ENCODE measurements around the gene SCO2.
"Not testable (repeated sequence)": the region's sequence is repeated elsewhere in the genome, so short reads cannot be mapped to it uniquely, and the experiment has no call there.

The SCO2 gene

DNA sequence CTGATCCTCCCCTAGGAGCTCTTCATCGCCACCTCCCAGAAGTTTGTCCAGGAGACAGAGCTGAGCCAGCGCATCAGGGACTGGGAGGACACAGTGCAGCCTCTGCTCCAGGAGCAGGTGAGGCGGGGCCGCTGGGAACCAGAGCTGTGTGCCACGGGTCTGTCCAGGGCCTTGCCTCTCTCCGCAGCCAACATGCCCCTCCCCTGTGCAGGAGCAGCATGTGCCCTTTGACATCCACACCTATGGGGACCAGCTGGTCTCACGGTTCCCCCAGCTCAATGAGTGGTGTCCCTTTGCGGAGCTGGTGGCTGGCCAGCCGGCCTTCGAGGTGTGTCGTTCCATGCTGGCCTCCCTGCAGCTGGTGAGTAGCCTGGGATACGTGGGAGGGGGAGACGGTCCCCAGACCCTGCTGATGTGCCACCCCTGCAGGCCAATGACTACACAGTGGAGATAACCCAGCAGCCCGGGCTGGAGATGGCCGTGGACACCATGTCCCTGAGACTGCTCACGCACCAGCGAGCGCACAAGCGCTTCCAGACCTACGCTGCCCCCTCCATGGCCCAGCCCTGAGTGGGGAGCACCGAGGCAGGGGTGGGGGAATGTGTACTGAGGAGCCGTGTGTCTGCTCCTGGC lies 2.5 kb downstream of the SCO2 start:
- TF ChIP-seq, protein P1, sequence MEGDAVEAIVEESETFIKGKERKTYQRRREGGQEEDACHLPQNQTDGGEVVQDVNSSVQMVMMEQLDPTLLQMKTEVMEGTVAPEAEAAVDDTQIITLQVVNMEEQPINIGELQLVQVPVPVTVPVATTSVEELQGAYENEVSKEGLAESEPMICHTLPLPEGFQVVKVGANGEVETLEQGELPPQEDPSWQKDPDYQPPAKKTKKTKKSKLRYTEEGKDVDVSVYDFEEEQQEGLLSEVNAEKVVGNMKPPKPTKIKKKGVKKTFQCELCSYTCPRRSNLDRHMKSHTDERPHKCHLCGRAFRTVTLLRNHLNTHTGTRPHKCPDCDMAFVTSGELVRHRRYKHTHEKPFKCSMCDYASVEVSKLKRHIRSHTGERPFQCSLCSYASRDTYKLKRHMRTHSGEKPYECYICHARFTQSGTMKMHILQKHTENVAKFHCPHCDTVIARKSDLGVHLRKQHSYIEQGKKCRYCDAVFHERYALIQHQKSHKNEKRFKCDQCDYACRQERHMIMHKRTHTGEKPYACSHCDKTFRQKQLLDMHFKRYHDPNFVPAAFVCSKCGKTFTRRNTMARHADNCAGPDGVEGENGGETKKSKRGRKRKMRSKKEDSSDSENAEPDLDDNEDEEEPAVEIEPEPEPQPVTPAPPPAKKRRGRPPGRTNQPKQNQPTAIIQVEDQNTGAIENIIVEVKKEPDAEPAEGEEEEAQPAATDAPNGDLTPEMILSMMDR (IDR thresholded peaks at IDR 0.05; ENCODE audit: insufficient read depth, low read length, missing control alignments), result no peak
- POLR2A ChIA-PET, result interaction anchor here (0.8 kb wide), 1 partner anchor 15 kb away, joined by 3 read pairs; the partner anchor contains the start of genes LMF2 and NCAPH2
- CTCF ChIA-PET, result interaction anchor here (1.0 to 1.3 kb wide), 2 partner anchors 14 to 98 kb away, joined by 3 to 5 read pairs; no protein-coding TSS in a partner anchor

DNA sequence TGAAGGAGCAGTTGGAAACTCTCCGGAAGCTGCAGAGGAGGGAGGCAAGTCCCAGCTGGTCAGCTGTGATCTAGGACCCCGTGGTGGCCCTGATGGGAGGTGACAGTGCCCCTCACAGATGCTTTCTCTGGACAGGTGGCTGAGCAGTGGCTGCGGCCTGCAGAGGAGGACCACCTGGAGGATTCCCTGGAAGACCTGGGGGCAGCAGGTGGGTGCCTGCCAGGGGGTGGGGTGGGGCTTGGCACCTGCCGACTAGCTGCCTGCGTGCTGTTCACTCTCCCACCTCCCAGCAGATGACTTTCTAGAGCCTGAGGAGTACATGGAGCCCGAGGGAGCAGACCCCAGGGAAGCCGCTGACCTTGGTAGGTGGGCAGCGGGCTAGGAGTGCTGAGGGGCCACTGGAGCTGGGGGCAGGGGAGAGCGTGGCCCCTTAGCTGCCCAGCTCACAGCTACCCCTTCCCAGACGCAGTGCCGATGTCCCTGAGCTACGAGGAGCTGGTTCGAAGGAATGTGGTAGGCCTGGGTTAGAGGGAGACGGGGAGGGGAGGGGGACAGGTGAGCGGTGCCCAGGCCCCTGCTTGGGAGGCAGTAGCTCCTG lies 3.1 kb downstream of the SCO2 start:
- H3K4me3 ChIP-seq (ENCODE audit: low read depth, low read length), result no peak overlapping the region
- DNase-seq (ENCODE audit: low read depth, low spot score), result no peak
- POLR2A ChIA-PET, result interaction anchor here (0.8 kb wide), 1 partner anchor 14 kb away, joined by 3 read pairs; the partner anchor contains the start of genes LMF2 and NCAPH2
- TF ChIP-seq, protein P1 (IDR thresholded peaks at IDR 0.05; ENCODE audit: insufficient read depth, low read length, missing control alignments), result no peak
- CTCF ChIA-PET, result interaction anchor here (1.0 to 1.3 kb wide), 2 partner anchors 14 to 99 kb away, joined by 3 to 5 read pairs; no protein-coding TSS in a partner anchor

More for the DNA sequence above, 2.5 kb downstream of the SCO2 start:
- DNase-seq (ENCODE audit: low read depth, low spot score), result no peak
- no peak overlapping the region for H3K4me3 ChIP-seq (ENCODE audit: low read depth, low read length)

DNA sequence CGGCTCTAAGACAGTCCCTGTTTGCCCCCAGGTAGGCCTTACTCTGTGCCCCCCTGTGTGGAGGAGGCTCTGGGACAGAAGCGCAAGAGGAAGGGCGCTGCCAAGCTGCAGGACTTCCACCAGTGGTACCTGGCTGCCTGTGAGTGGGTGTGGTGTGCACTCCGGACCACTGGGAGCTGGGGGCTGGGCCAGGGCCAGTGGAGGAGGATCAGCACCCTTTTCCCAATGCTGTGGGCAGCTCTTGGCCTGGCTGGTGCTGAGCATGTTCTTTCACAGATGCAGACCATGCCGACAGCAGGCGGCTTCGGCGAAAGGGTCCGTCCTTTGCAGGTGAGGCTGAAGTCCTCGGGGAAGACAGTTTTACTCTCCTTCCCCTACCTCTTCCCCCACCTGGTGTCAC lies 3.7 kb downstream of the SCO2 start:
- no peak for DNase-seq (ENCODE audit: low read depth, low spot score)
- TF ChIP-seq, protein P1 (IDR thresholded peaks at IDR 0.05; ENCODE audit: insufficient read depth, low read length, missing control alignments), result no peak
- no peak overlapping the region for H3K4me3 ChIP-seq (ENCODE audit: low read depth, low read length)
- CTCF ChIA-PET, result interaction anchor here (1.3 kb wide), 1 partner anchor 99 kb away, joined by 5 read pairs; no protein-coding TSS in a partner anchor
- POLR2A ChIA-PET, result no interaction called here

DNA sequence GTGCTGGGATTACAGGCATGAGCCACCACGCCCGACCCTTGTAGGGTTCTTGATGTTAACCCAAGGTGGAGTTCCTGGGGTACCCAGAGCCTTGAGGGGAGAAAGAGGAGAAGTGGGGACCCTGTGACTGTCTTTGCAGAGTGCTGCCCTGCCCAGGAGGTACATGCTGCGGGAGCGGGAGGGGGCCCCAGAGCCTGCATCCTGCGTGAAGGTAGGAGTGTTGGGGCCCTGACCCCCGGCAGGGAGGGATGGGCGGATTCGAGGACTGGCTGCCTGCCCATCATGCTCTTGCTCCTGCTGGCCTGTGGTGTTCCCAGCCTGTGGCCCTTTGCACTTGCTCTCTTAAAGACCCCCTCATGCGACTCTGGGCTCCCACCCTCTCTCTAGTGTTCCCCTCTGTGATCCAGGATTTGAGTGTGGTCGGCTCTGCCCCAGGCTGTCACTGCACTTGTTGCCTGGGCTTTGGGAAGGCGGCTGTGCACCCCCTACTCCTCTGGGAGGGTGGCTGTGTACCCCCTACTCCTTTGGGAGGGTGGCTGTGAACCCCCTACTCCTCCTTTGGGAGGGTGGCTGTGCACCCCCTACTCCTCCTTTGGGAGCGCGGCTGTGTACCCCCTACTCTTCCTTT lies 4.5 kb downstream of the SCO2 start:
- no peak overlapping the region for H3K4me3 ChIP-seq (ENCODE audit: low read depth, low read length)
- TF ChIP-seq, protein P1 (IDR thresholded peaks at IDR 0.05; ENCODE audit: insufficient read depth, low read length, missing control alignments), result no peak
- CTCF ChIA-PET, result no interaction called here
- DNase-seq (ENCODE audit: low read depth, low spot score), result no peak
- POLR2A ChIA-PET, result no interaction called here

DNA sequence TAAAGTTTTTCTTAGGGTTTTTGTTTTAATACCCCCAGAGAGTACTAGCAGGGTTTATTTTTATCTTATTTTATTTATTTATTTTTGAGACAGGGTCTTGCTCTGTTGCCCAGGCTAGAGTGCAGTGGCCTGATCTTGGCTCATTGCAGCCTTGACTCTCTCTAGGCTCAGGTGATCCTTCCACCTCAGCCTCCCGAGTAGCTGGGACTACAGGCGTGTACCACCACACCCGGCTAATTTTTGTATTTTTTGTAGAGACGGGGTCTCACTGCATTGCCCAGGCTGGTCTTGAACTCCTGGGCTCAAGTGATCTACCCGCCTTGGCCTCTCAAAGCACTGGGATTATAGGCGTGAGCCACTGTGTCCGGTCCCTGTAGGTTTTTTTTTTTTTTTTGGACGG lies 5.2 kb downstream of the SCO2 start:
- CTCF ChIA-PET, result interaction anchor here (0.7 kb wide), 1 partner anchor 10 kb away, joined by 3 read pairs; no protein-coding TSS in a partner anchor
- H3K4me3 ChIP-seq (ENCODE audit: low read depth, low read length); POLR2A ChIA-PET; DNase-seq (ENCODE audit: low read depth, low spot score): not testable (repeated sequence)

DNA sequence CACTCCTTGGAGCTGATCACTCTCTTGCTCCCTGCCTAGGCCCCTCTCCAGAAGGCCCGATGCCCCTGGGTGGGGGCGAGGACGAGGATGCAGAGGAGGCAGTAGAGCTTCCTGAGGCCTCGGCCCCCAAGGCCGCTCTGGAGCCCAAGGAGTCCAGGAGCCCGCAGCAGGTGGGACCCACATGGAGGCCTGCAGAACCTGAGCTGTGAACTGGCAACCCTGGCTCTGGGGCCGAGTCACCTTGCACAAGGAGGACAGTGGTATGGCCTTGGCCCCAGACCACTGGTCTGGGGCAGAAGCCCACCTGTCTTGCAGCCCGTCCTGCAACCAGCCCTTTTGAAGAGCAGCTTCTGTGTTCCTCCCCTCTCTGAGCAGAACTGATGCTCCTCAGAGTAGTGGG lies 6.2 kb downstream of the SCO2 start:
- TF ChIP-seq, protein P1 (IDR thresholded peaks at IDR 0.05; ENCODE audit: insufficient read depth, low read length, missing control alignments), result no peak
- H3K4me3 ChIP-seq (ENCODE audit: low read depth, low read length), result no peak overlapping the region
- ChIA-PET POLR2A (no interaction called here), CTCF (interaction anchor here (0.9 kb wide), 1 partner anchor 16 kb away, joined by 3 read pairs; no protein-coding TSS in a partner anchor)
- DNase-seq (ENCODE audit: low read depth, low spot score), result no peak

Data from AG04449 (cell line).